Motor neuron (in vitro differentiated cells): ENCODE measurements around the gene CCL17. TPM values are rescaled to one million over a fixed set of nuclear protein-coding genes. Genes with fewer than 3 reads are reported as not detected.
A peak's percentile ranks its signal among the peaks of the same experiment; 100 is the strongest.

Experiments used
- ATAC-seq, 8 experiments: fragments of 200-7000 bp; cut with Tn5 transposase; replicated peaks in 6 of 8; 2 replicates each; pipeline ENCODE4 v1.8.0; 2021; ENCODE audit warnings: mild to moderate bottlenecking in 8 of 8, moderate library complexity in 8 of 8
- H3K27ac ChIP-seq, 2 donors: fragments of 250-450 bp; sonication (Bioruptor Pico); 2 replicates each; pipeline ENCODE4 v1.9.0; 2021; ENCODE audit warnings: antibody characterized with exemption in 2 of 2, mild to moderate bottlenecking in 2 of 2, moderate library complexity in 1 of 2
- H3K4me1 ChIP-seq, 2 donors: fragments of 250-450 bp; sonication (Bioruptor Pico); replicated peaks in 1 of 2; 2 replicates each; pipeline ENCODE4 v1.6.1; 2021; ENCODE audit warnings: antibody characterized with exemption in 2 of 2, mild to moderate bottlenecking in 2 of 2, moderate library complexity in 1 of 2
- H3K4me3 ChIP-seq, 5 donors: fragments of 250-450 bp; sonication (Bioruptor Pico); 2 replicates each; pipeline ENCODE4 v1.9.0; 2021; ENCODE audit warnings: antibody characterized with exemption in 5 of 5, mild to moderate bottlenecking in 5 of 5, moderate library complexity in 4 of 5
- WGBS, 10 experiments: fragments of 450-650 bp; shearing (Covaris generic); methylation state at CpG; one replicate each; pipeline ENCODE4 v1.0.0; 2022; 5-methylcytosine and 5-hydroxymethylcytosine counted together
- in situ Hi-C, 9 experiments: fragments of 400-800 bp; cut with MboI; loops; one replicate each; pipeline ENCODE4 v1.15.0; 2021; ENCODE audit warnings: low sequenced_read_pairs in 9 of 9, low pct_unique_long_range_greater_than_20kb in 2 of 9; ENCODE audit not compliant: unreplicated experiment in 9 of 9
- total RNA-seq, 8 experiments: library from RNA; unstranded; fragments of 300-600 nt; gene quantifications; 2 replicates each; pipeline versions ENCODE4 v1.2.3 to v1.2.4, GENCODE V29; 2022

CCL17 gene
- total RNA-seq, 8 experiments from 2014 or later: not detected

DNA sequence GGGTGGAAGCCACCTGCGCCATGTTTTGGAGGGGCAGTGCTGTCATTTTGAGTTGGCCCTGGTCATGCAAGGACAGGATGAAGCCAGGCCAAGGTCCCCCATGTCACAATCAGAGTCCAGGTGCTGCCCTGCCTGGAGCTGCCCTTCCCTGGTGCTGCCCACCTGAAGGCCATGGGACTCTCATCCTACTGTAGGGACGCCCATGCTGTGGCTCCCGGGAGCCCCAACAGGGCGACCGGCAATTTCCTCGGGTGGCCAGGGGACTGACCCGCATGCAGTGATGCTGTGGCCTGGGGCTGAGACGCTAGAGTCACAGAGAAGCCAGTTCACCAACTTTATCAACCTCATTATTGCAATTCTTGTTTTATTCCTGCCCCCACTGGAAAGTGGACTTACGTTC, 8.0 kb downstream of the CCL17 start:
- H3K27ac ChIP-seq: no peak overlapping the region
- no peak overlapping the region for H3K4me3 ChIP-seq
- ATAC-seq: no peak
- WGBS, 10 experiments: 74 to 100% (median 80%) methylated on average over 1 to 8 of the region's 9 CpGs; no CpG with 5 or more reads in 3 of the 10 experiments
- in situ Hi-C loops: loop anchor here in 6 of 9 experiments (10.0 to 25.0 kb wide), 2 partner anchors 100 to 108 kb away; no protein-coding TSS in a partner anchor
- H3K4me1 ChIP-seq: peaks cover 15 to 27% of the 10 kb centered on the region in 2 donors

GRCh38 chr16:57413301-57413730, 8.7 kb downstream of the CCL17 start:
- in situ Hi-C loops: loop anchor here in 6 of 9 experiments (10.0 to 25.0 kb wide), 2 partner anchors 101 to 109 kb away; no protein-coding TSS in a partner anchor
- H3K4me1 ChIP-seq: peaks cover 15 to 28% of the 10 kb centered on the region in 2 donors
- ATAC-seq: no peak
- no peak overlapping the region for H3K27ac ChIP-seq
- WGBS, 10 experiments: 60 to 100% (median 95%) methylated on average over 1 to 3 of the region's 5 CpGs; no CpG with 5 or more reads in 4 of the 10 experiments
- H3K4me3 ChIP-seq: no peak overlapping the region

GRCh38 chr16:57413733-57414132, 9.2 kb downstream of the CCL17 start:
- H3K27ac ChIP-seq: no peak overlapping the region
- 0 to 100% (median 85%) methylated on average over 1 to 2 of the region's 7 CpGs; no CpG with 5 or more reads in 5 of the 10 experiments for WGBS, 10 experiments
- ATAC-seq: no peak
- peaks cover 18 to 28% of the 10 kb centered on the region in 2 donors for H3K4me1 ChIP-seq
- H3K4me3 ChIP-seq: no peak overlapping the region
- in situ Hi-C loops: loop anchor here in 6 of 9 experiments (10.0 to 25.0 kb wide), 2 partner anchors 101 to 109 kb away; no protein-coding TSS in a partner anchor

DNA sequence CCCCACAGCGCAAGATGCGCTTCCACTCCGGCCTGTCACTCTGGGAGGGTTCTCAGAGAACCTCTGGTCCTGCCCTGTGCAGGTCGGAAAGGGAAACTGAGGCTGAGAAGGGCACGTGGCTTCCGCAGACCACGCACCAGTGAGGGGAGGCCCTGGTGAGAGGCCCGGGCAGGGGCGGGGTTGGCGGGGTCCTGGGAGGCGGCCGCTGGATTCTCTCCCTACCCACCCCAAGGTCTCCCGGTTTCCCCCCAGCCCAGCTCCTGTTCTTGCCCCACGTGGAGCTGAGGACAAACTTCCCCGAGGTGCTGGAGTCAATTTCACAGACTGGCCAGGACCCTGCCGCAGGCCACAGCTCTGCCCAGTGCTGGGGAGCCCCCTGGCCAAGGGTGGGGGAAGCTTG, 11.5 kb downstream of the CCL17 start:
- in situ Hi-C loops: loop anchor here in 8 of 9 experiments (5.0 to 25.0 kb wide), 3 partner anchors 104 to 114 kb away; no protein-coding TSS in a partner anchor
- H3K4me3 ChIP-seq: no peak overlapping the region

DNA sequence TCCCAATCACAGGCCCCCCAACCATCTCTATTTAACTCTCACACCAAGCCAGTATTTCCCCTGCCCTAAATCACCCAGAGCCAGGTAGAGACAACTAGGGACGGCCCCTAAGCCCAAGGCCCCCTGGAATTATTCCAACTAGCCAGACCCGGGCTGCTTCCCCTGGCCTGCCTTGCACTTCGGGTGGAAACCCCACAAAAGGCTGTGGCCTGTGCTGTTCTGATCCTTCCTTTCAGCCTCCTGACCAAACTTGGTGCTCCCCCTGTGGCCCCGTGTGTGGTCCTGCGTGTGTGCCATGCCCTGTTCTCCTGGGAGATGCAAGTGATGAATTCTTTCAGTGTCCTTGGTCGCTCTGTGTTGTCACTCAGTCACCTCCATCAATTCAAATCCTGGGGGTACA, 14.9 kb downstream of the CCL17 start:
- ATAC-seq: no peak
- in situ Hi-C loops: loop anchor here in 8 of 9 experiments (5.0 to 25.0 kb wide), 3 partner anchors 107 to 117 kb away; no protein-coding TSS in a partner anchor

More for the DNA sequence above, 11.5 kb downstream of the CCL17 start:
- WGBS, 10 experiments: 93% methylated on average over 7 of the region's 16 CpGs; no CpG with 5 or more reads in 9 of the 10 experiments
- peak overlapping the region in 1 of 2 donors; percentile 72 for H3K27ac ChIP-seq
- peaks cover 25 to 35% of the 10 kb centered on the region in 2 donors for H3K4me1 ChIP-seq
- no peak for ATAC-seq

DNA sequence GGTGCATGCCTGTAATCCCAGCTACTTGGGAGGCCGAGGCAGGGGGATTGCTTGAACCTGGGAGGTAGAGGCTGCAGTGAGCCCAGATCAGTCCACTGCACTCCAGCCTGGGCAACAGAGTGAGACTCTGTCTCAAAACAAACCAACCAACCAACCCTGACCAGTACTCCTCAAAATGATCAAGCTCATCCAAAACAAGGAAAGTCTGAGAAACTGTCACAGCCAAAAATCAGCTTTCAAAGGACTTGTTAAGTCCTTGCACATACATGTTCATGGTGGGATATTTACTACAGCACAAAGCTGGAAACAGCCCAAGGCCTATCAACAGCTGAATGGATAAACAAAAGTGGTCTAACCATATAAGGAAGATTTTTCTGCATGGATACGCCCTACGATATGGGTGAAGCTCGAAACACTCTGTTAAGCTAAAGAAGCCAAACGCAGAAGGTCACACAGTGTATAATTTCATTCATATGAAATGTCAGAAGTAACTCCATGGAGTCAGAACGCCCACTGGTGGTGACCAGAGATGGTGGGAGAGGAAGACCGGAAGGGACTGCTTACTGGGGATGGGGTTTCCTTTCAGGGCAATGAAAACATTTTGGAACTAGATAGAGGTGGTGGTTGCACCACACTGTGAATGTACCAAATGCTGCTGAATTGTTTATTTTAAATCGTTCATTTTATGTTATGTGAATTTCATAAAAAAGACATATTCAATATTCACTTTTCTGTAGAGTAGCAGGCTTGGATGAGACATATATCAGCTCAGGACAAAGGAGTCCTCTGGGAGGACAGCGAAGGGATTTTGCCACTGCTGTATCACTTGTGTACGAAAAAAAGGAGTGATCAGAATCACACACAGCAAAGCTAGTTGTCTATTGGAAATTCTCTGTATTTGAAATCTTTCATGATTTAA, 17.7 kb downstream of the CCL17 start:
- in situ Hi-C loops: loop anchor here in 3 of 9 experiments (10.0 to 25.0 kb wide), 2 partner anchors 110 to 117 kb away; no protein-coding TSS in a partner anchor
- ATAC-seq: peak; percentile 43 to 88 (median 72)

More for the DNA sequence above, 14.9 kb downstream of the CCL17 start:
- 10 to 100% (median 65%) methylated on average over 1 to 4 of the region's 6 CpGs; no CpG with 5 or more reads in 4 of the 10 experiments for WGBS, 10 experiments
- H3K4me1 ChIP-seq: peaks cover 23 to 33% of the 10 kb centered on the region in 2 donors
- no peak overlapping the region for H3K4me3 ChIP-seq
- no peak overlapping the region for H3K27ac ChIP-seq

DNA sequence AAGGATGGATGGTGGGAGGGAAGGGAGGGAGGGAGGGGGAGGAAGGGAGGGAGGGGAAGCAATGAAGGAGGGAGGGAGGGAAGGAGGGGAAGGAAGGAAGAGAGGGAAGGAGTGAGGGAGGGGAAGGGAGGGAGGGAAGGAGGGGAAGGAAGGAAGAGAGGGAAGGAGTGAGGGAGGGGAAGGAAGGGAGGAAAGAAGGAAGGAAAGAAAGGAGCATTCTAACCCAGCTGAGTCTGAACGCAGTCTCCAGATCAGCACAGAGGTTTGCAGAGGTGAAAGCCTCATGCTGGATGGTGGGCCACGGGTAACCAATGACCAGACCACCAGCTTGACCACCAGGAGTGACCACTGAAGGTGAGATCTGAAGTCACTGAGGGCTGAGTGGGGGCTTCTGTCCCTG, 18.6 kb downstream of the CCL17 start:
- H3K4me1 ChIP-seq: peaks cover 15% of the 10 kb centered on the region in 2 donors
- in situ Hi-C loops: loop anchor here in 3 of 9 experiments (10.0 to 25.0 kb wide), 2 partner anchors 111 to 118 kb away; no protein-coding TSS in a partner anchor
- H3K4me3 ChIP-seq: no peak overlapping the region
- no peak overlapping the region for H3K27ac ChIP-seq
- no peak for ATAC-seq
- WGBS, 10 experiments: 83% methylated on average over 2 of the region's 2 CpGs; no CpG with 5 or more reads in 9 of the 10 experiments

More for the DNA sequence above, 17.7 kb downstream of the CCL17 start:
- peak overlapping the region in 1 of 2 donors; percentile 1 for H3K27ac ChIP-seq
- 0 to 100% (median 43%) methylated on average over 1 to 8 of the region's 10 CpGs for WGBS, 10 experiments
- no peak overlapping the region for H3K4me3 ChIP-seq
- H3K4me1 ChIP-seq: peaks cover 15 to 19% of the 10 kb centered on the region in 2 donors

DNA sequence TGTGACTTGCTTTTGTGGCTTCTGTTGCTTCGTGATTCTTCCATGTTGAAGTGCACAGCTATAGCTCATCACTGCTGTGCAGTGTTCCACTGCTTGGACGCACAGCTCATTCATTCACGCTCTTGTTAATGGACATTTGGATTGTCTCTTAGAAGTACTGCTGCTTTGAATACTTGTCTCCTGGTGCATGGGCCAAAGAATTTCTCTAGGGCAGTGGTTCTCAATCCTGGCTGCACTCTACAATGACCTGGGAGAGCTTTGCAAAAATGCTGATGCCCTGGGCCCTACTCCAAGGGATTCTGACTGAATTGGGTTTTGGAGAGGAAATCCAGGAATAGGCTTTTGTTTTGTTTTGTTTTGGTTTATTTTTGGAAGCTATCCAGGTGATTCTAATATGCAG, 20.0 kb downstream of the CCL17 start:
- ATAC-seq: peak in 4 of 8 experiments; percentile 7 to 67 (median 24)
- in situ Hi-C loops: loop anchor here in 3 of 9 experiments (10.0 to 25.0 kb wide), 2 partner anchors 112 to 120 kb away; no protein-coding TSS in a partner anchor
- H3K27ac ChIP-seq: no peak overlapping the region
- H3K4me3 ChIP-seq: no peak overlapping the region
- WGBS, 10 experiments: 0 to 100% (median 85%) methylated on average over 1 to 3 of the region's 3 CpGs; no CpG with 5 or more reads in 4 of the 10 experiments
- peaks cover 6 to 8% of the 10 kb centered on the region in 2 donors for H3K4me1 ChIP-seq

DNA sequence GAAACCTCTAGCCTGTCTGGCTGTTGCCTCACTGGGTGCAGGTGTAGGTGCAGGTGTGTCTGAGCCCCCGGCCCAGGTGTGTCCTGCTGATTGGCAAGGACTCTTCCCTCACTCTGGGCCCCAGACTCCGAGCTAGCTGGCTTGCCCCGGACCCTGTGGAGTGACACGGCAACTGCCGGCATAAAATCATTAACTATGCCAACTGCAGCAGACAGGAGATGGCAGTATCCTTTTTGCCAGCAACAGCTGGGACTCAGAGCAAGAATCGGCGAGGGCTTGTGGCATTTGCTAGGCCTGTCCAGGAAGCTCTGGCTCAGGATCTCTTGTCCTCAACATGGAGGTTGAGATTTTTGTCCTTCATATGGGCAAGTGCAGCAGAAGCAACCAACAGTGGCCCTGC, 21.8 kb downstream of the CCL17 start:
- in situ Hi-C loops: loop anchor here in 1 of 9 experiments (10.0 kb wide), 1 partner anchor 122 kb away; no protein-coding TSS in a partner anchor
- no peak overlapping the region for H3K27ac ChIP-seq
- no peak for ATAC-seq
- H3K4me3 ChIP-seq: no peak overlapping the region
- peaks cover 5 to 7% of the 10 kb centered on the region in 2 donors for H3K4me1 ChIP-seq
- WGBS, 10 experiments: 43 to 100% (median 84%) methylated on average over 1 to 7 of the region's 7 CpGs; no CpG with 5 or more reads in 4 of the 10 experiments

GRCh38 chr16:57427307-57427706, 22.7 kb downstream of the CCL17 start:
- in situ Hi-C loops: loop anchor here in 1 of 9 experiments (10.0 kb wide), 1 partner anchor 123 kb away; no protein-coding TSS in a partner anchor
- Histone ChIP-seq H3K27ac (no peak overlapping the region), H3K4me1 (peaks cover 3 to 4% of the 10 kb centered on the region in 2 donors), H3K4me3 (no peak overlapping the region)
- WGBS, 10 experiments: 17 to 100% (median 96%) methylated on average over 1 to 4 of the region's 8 CpGs; no CpG with 5 or more reads in 3 of the 10 experiments
- peak in 2 of 8 experiments; percentile 40 to 62 for ATAC-seq

DNA sequence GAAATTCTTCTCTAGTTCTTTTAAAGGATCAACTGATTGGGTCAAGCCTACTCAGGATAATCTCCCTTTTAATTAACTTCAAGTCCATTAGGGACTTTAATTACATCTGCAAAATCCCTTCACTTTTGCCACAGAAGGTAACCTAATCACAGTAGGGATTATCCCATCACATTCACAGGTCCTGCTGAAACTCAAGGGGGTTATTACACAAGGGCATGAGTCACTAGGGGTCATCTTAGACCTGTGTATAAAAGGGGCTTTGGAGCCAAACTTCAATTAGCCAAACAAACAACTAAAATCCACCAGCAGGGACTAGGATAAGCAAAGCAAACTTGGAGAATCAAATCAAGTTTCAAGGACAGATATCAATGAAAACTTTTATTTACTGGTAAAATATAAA, 23.3 kb downstream of the CCL17 start:
- H3K4me3 ChIP-seq: no peak overlapping the region
- in situ Hi-C loops: loop anchor here in 1 of 9 experiments (10.0 kb wide), 1 partner anchor 123 kb away; no protein-coding TSS in a partner anchor

GRCh38 chr16:57430955-57431354, 26.4 kb downstream of the CCL17 start:
- no peak for ATAC-seq
- in situ Hi-C loops: no loop called here
- Histone ChIP-seq H3K4me1 (no peaks in the 10 kb centered on the region), H3K27ac (no peak overlapping the region), H3K4me3 (no peak overlapping the region)
- WGBS, 10 experiments: 68 to 97% (median 85%) methylated on average over 2 to 4 of the region's 5 CpGs; no CpG with 5 or more reads in 4 of the 10 experiments

More for the DNA sequence above, 23.3 kb downstream of the CCL17 start:
- no peak for ATAC-seq
- H3K27ac ChIP-seq: no peak overlapping the region
- no peaks in the 10 kb centered on the region for H3K4me1 ChIP-seq
